Measurements from ENCODE around the gene CTBP2.

CTBP2 gene

GRCh38 chr10:124955243-124955642 is 205.1 kb downstream of the CTBP2 start:
- TF ChIP-seq CTCF (IDR thresholded peaks at IDR 0.05; ENCODE audit: low read depth, low read length, missing control alignments): no peak
- DNase-seq (ENCODE audit: low read depth): no peak
- H3K4me3 ChIP-seq (ENCODE audit: low read depth, low read length): no peak overlapping the region

GRCh38 chr10:124953421-124953820 is 206.9 kb downstream of the CTBP2 start:
- no peak overlapping the region for H3K4me3 ChIP-seq (ENCODE audit: low read depth, low read length)
- no peak for DNase-seq (ENCODE audit: low read depth)
- TF ChIP-seq CTCF (IDR thresholded peaks at IDR 0.05; ENCODE audit: low read depth, low read length, missing control alignments): no peak

- TF ChIP-seq CTCF (IDR thresholded peaks at IDR 0.05; ENCODE audit: low read depth, low read length, missing control alignments): no peak
- no peak for DNase-seq (ENCODE audit: low read depth)
- H3K4me3 ChIP-seq (ENCODE audit: low read depth, low read length): no peak overlapping the region
These were observed 208.2 kb downstream of the CTBP2 start for GRCh38 chr10:124952123-124952522.

- TF ChIP-seq CTCF (IDR thresholded peaks at IDR 0.05; ENCODE audit: low read depth, low read length, missing control alignments): no peak
- H3K4me3 ChIP-seq (ENCODE audit: low read depth, low read length): no peak overlapping the region
- DNase-seq (ENCODE audit: low read depth): no peak
These were observed 210.8 kb downstream of the CTBP2 start for GRCh38 chr10:124949543-124949942.

GRCh38 chr10:124946945-124947344 is 213.4 kb downstream of the CTBP2 start:
- no peak for DNase-seq (ENCODE audit: low read depth)
- no peak for TF ChIP-seq CTCF (IDR thresholded peaks at IDR 0.05; ENCODE audit: low read depth, low read length, missing control alignments)
- H3K4me3 ChIP-seq (ENCODE audit: low read depth, low read length): no peak overlapping the region

- no peak for DNase-seq (ENCODE audit: low read depth)
- H3K4me3 ChIP-seq (ENCODE audit: low read depth, low read length): no peak overlapping the region
- no peak for TF ChIP-seq CTCF (IDR thresholded peaks at IDR 0.05; ENCODE audit: low read depth, low read length, missing control alignments)
These were observed 215.4 kb downstream of the CTBP2 start for GRCh38 chr10:124944982-124945381.

- no peak overlapping the region for H3K4me3 ChIP-seq (ENCODE audit: low read depth, low read length)
- TF ChIP-seq CTCF (IDR thresholded peaks at IDR 0.05; ENCODE audit: low read depth, low read length, missing control alignments): no peak
- DNase-seq (ENCODE audit: low read depth): no peak
These were observed 216.9 kb downstream of the CTBP2 start for GRCh38 chr10:124943301-124944092.

All from GM12864 (cell line).